22Rv1 (cell line): Measurements from ENCODE around the gene LHX2.

Source experiments
- H3K27ac ChIP-seq: fragments of 450-650 bp; 2 replicates; pipeline ENCODE4 v1.5.1; 2017
- ZFX ChIP-seq: fragments of 450-650 bp; IDR thresholded peaks from 2 replicates; pipeline ENCODE4 v1.6.1; 2017; ENCODE audit warnings: antibody characterized with exemption, borderline replicate concordance
- TF ChIP-seq, protein P1 (sequence below): fragments of 450-650 bp; IDR thresholded peaks from 2 replicates; pipeline ENCODE4 v1.5.1; 2017; ENCODE audit warnings: mild to moderate bottlenecking

LHX2 gene, protein sequence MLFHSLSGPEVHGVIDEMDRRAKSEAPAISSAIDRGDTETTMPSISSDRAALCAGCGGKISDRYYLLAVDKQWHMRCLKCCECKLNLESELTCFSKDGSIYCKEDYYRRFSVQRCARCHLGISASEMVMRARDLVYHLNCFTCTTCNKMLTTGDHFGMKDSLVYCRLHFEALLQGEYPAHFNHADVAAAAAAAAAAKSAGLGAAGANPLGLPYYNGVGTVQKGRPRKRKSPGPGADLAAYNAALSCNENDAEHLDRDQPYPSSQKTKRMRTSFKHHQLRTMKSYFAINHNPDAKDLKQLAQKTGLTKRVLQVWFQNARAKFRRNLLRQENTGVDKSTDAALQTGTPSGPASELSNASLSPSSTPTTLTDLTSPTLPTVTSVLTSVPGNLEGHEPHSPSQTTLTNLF

DNA sequence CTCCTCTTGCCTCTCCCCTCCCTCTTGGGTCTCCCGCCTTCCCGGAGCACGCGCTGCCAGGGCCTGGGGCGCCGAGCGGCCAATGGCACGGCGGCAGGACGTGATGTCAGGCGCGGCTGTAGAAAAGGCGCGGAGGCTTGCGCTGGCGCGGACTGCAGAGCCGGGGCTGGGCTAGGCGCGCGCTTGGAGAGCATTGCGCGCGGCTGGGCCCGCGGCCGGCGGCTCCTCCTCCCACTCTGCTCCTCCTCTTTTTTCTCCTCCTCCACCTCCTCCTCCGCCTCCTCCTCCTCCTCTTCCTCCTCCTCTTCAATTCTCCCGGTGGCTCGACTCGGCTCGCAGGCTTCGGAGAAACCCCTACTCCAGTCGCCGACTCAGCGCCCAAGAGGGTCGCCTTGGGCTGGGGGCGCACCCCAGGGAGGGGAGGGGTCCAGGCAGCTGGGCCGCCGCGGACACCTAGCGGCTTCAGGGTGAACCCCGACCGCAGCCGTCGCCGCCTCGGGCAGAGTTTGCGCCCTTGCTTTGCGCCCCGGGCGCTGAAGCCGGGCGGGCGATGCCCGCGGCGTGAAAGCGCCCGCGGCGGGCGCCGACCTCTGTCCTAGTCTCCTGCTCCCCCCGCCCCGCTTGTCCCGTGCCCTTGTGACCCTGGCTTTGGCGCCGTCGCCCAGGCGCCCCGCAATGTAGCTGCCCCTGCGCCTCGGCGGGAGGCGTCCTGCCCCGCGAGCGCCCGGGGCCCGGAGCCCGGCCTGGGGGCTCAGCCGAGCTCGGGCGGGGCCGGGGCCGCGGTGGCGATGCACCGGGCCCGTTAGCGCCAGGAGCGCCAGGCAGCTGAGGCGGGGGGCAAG lies at the start of gene LHX2:
TSS of gene LHX2 (plus strand) at position 309 of the 842 bp plus-strand sequence. CDS start 581 bp downstream, outside the sequence.
- TF ChIP-seq, protein P1, sequence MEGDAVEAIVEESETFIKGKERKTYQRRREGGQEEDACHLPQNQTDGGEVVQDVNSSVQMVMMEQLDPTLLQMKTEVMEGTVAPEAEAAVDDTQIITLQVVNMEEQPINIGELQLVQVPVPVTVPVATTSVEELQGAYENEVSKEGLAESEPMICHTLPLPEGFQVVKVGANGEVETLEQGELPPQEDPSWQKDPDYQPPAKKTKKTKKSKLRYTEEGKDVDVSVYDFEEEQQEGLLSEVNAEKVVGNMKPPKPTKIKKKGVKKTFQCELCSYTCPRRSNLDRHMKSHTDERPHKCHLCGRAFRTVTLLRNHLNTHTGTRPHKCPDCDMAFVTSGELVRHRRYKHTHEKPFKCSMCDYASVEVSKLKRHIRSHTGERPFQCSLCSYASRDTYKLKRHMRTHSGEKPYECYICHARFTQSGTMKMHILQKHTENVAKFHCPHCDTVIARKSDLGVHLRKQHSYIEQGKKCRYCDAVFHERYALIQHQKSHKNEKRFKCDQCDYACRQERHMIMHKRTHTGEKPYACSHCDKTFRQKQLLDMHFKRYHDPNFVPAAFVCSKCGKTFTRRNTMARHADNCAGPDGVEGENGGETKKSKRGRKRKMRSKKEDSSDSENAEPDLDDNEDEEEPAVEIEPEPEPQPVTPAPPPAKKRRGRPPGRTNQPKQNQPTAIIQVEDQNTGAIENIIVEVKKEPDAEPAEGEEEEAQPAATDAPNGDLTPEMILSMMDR = no peak
- no peak for TF ChIP-seq ZFX
- no peak within 1 kb of the TSS for H3K27ac ChIP-seq

DNA sequence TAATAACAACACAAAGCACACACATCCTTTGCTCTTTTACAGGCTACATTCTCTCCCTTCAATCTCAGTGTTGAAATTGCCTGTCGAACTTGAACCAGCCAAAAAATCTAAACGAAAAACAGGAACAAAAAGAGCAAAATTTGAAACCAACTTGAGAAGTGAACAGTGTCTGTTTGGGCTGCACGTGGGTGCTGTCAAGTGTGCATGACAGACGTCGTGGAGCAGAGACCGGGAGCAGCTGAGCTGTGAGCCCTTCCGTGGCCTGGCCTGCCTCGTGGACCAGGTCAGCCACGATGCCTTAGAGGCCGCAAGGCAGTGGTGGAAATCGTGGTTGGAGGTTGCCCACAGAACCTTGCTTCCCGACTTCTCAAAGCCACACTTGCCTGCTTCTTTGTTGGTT lies 46.8 kb upstream of the LHX2 start:
- TF ChIP-seq, protein P1 = no peak
- no peak for TF ChIP-seq ZFX
- H3K27ac ChIP-seq = no peak overlapping the region

DNA sequence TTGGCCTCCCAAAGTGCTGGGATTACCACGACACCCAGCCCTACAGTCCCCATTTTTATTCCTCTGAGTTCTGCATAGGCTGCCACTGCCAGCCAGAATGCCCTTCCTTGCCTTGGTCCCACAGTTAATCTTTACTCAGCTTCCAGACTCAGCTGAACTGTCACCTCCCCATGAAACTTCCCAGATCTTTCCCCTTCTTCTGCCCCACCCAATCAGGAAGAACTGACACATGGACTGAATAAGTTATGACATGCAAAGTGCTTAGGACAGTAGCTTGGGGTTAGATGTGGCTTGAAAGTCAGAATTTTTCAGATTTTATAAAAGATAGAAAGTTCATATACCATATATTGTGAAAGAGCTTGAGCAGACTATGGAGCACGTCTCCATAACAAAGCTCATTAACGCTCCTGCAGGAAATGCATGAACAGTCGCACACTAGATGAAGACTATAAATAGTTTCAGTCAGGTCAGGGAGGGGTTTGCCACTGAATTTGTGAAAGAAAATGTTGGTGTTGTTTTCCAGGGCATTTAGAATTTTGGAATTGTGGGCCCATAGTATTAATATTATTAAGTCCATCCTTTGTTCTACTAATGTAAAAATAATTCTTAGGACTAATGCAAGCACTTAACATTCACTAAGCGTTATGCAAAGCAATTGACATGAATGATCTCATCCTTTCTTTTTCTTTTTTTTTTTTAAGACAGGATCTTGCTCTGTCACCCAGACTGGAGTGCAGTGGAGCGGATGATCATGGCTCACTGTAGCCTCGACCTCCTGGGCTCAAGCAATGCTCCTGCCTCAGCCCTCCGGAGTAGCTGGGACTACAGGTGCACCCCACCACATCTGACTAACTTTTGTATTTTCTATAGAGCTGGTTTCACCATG lies 45.5 kb upstream of the LHX2 start:
- no peak overlapping the region for H3K27ac ChIP-seq
- TF ChIP-seq ZFX = no peak
- TF ChIP-seq, protein P1 = no peak

DNA sequence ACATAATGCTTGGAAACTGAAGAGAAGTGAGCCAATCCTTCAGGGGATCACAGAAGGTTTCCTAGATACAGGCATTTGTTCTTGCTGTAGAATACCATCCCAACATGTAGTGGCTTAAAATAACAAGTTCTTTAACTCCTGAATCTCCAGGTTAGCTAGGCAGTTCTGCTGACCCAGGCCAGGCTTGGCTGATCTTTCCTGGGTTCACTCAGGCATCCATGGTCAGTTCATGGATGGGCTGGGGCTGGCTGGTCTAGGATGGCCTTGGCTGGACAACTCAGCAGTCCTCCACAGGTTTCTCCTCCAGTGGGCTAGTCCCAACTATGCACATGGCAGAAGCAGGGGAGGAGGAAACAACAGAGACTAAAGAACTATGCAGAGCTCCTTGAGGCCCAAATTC lies 44.2 kb upstream of the LHX2 start:
- H3K27ac ChIP-seq = no peak overlapping the region
- TF ChIP-seq, protein P1 = no peak
- no peak for TF ChIP-seq ZFX

DNA sequence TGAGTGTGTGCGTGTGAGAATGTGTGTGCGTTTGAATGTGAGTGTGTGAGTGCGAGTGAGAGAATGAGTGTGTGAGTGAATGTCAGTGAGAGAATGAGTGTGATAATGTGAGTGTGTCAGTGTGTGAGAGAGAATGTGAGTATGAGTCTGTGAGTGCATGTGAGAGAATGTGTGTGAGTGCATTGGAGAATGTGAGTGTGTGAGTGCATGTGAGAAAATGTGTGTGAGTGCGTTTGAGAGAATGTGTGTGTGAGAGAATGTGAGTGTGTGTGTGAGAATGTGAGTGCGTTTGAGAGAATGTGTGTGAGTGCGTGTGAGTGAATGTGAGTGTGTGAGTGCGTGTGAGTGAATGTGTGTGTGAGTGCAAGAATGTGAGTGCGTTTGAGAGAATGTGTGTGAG lies 39.0 kb upstream of the LHX2 start:
- no peak overlapping the region for H3K27ac ChIP-seq
- TF ChIP-seq ZFX = no peak
- TF ChIP-seq, protein P1 = no peak

DNA sequence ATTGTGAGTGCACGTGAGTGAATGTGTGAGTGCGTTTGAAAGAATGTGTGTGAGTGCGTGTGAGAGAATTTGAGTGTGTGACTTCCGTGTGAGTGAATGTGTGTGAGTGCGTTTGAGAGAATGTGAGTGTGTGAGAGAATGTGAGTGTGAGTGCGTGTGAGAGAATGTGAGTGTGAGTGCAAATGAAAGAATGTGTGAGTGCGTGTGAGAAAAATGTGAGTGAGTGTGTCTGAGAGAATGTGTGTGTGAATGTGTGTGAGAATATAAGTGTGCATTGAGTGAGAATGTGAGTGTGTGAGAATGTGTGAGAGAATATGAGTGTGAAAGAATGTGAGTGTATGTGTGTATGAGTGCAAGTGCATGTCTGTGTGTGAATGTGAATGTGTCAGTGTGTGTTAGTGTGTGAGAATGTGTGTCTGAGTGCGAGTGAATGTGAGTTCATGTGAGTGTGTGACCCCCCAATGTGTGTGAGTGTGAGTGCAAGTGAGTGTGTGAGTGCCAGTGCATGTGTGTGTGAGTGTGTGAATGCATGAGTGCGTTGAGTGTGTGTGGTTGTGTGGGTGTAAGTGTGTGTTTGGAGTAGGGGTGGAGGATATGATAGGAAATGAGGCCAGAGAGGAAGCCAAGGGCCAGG lies 37.9 kb upstream of the LHX2 start:
- no peak overlapping the region for H3K27ac ChIP-seq
- TF ChIP-seq ZFX = no peak
- TF ChIP-seq, protein P1 = no peak
